ENCODE results near the gene ALS2CL.

- no peak for TF ChIP-seq EGR1 (IDR thresholded peaks at IDR 0.05)
- TF ChIP-seq, protein P1, sequence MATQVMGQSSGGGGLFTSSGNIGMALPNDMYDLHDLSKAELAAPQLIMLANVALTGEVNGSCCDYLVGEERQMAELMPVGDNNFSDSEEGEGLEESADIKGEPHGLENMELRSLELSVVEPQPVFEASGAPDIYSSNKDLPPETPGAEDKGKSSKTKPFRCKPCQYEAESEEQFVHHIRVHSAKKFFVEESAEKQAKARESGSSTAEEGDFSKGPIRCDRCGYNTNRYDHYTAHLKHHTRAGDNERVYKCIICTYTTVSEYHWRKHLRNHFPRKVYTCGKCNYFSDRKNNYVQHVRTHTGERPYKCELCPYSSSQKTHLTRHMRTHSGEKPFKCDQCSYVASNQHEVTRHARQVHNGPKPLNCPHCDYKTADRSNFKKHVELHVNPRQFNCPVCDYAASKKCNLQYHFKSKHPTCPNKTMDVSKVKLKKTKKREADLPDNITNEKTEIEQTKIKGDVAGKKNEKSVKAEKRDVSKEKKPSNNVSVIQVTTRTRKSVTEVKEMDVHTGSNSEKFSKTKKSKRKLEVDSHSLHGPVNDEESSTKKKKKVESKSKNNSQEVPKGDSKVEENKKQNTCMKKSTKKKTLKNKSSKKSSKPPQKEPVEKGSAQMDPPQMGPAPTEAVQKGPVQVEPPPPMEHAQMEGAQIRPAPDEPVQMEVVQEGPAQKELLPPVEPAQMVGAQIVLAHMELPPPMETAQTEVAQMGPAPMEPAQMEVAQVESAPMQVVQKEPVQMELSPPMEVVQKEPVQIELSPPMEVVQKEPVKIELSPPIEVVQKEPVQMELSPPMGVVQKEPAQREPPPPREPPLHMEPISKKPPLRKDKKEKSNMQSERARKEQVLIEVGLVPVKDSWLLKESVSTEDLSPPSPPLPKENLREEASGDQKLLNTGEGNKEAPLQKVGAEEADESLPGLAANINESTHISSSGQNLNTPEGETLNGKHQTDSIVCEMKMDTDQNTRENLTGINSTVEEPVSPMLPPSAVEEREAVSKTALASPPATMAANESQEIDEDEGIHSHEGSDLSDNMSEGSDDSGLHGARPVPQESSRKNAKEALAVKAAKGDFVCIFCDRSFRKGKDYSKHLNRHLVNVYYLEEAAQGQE (IDR thresholded peaks at IDR 0.05; ENCODE audit: low read depth): no peak; the same call in 1 of the 2 replicates
- TF ChIP-seq YY1 (IDR thresholded peaks at IDR 0.05; ENCODE audit: low read depth): no peak
These were observed at the start of gene ALS2CL for GRCh38 chr3:46693038-46693891.

Measured in Ishikawa (cell line).